Myocyte (in vitro differentiated cells): ENCODE data around the gene PLXNA2. TPM values are rescaled to one million over a fixed set of nuclear protein-coding genes. Genes with fewer than 3 reads are reported as not detected.

Source experiments
- DNase-seq: peaks from one replicate; pipeline ENCODE4 v3.0.0-alpha.2; 2012; ENCODE audit warnings: low read depth
- total RNA-seq: library from RNA; depleted of rRNA; stranded (reverse); fragments of >200 nt; gene quantifications from 2 replicates; pipeline ENCODE4 v1.2.3, GENCODE V29; 2014

PLXNA2 gene
- total RNA-seq, 1 donor from 2014 or later, result 8.6 TPM

DNA sequence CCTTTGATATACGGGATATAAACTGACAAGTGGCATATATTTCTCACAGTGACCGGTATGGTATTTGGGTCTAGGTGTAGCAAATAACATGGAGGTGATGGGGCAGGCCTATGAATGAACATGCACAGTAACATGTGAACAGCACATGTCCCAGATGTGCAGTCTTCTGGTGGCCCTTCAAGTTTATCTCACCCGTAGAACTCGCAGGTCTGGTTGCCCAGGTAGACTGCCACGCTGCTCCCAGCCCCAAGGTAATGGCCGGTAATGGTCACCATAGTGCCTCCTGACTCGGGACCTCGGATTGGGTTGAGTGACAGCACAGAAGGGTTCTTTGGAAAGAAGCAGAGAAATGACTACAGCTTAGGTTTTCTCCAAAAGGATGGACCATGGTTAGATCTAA is 192.0 kb downstream of the PLXNA2 start:
- no peak for DNase-seq

GRCh38 chr1:208051651-208052050 is 192.5 kb downstream of the PLXNA2 start:
- no peak for DNase-seq

- no peak for DNase-seq
Observed at GRCh38 chr1:208048904-208049303, 195.3 kb downstream of the PLXNA2 start.

GRCh38 chr1:208047975-208048374 is 196.2 kb downstream of the PLXNA2 start:
- no peak for DNase-seq

DNA sequence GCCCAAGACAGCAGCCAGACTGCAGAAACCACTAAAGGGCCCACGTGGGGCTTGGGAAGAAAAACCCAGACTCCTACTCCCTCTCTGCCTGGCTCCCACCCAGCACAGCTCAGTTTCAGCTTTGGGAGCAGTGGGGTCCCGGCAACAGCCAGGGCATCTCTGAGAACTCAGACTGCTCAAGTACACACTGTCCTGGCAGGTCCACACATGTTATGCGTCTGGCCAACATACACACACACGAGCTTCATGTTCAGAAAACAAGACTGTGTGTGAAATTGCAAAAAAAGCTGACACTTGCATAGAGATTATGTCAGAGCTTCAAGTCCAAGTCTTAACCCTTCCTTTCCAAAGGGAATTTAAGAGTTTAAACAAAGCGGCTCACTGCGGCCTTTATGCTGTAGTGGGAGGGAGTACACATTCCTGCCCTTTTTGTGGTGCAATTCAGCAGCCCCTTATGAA is 196.7 kb downstream of the PLXNA2 start:
- DNase-seq, result peak; percentile 61

- no peak for DNase-seq
Observed at GRCh38 chr1:208045463-208046260, 198.5 kb downstream of the PLXNA2 start.

DNA sequence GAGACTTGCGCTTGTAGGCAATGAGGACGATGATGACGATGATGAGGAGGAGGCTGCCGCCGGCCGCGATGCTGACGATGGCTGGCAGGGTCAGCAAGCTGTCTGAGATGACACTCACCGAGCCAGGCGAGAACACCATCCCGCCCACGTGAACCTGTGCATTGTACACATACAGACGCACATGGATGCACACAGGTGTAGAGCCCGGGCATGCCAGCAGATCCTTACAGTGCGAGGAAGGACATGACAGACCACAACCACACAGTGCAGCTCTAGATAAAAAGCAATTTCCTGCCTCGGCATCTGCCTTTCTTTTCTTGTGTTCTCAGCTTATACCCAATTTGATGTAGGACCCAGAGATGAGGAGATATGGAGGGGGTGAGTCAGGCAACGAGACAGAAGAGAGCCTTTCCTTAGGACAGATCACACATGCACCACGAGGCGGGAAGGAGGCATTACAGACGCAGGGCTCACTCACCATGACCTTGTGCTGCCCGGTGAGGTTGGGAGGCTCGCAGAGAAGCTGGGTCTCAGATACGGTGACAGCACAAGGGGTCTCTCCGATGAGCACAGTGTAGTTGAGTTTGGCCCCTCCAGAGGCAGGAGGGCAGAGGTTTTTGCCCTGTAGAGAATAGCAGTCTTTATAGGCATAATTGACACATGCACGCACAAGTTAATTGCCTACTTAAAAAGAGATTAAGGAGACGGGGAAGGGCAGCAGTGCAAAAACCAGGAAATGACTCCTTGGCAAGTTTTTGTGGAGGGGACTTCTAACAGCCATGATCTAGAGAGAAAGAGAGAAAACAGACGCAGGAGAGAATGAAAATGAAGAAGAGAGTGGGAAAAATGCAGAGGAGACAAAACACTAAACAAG is 199.4 kb downstream of the PLXNA2 start:
- no peak for DNase-seq

DNA sequence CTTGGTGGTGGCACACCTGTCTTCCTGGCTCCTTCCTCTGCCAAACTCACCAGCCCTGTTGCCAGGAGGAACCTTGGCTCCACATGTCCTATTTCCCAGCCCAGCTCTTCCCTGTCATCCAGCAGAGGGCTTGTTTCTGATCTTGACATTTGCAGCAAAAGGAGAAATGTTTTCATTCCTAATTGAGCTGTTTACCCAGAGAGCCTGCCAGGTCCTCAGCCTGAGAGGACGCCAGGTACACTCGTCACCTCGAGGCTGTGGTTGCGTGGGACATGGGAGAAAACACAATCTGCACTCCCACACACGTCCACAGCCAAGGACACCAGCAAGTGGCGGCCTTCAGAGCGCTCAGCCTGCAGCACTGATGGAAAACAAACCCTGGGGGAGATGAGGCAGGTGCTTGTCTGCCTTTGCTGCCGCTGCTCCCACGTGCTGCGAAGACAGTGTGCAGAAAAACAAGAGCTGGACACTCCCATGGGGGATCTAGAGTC is 200.4 kb downstream of the PLXNA2 start:
- DNase-seq, result no peak

GRCh38 chr1:208042868-208043267 is 201.3 kb downstream of the PLXNA2 start:
- DNase-seq, result no peak

GRCh38 chr1:208042041-208042615 is 202.1 kb downstream of the PLXNA2 start:
- DNase-seq, result no peak

DNA sequence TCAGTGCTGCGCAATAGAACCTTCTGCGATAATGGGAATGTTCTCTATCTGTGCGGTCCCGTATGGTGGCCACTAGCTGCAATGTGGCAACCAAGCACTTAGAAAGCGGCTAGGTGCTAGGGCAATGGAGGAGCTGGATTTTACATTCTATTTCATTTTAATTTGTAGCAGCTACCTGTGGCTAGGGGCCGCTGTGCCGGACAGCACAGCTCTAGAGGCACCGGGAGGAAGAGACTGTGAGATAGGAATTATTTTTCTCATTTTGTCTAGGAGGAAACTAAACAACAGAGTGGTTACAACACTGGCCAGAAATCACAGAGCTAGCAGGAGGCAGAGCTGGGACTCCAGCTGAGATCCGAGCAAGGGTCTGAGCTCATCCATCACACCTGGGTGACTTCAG is 202.7 kb downstream of the PLXNA2 start:
- DNase-seq, result no peak

GRCh38 chr1:208040821-208041297 is 203.3 kb downstream of the PLXNA2 start:
- DNase-seq, result no peak

- DNase-seq, result no peak
Observed at GRCh38 chr1:208039536-208040332, 204.4 kb downstream of the PLXNA2 start.

DNA sequence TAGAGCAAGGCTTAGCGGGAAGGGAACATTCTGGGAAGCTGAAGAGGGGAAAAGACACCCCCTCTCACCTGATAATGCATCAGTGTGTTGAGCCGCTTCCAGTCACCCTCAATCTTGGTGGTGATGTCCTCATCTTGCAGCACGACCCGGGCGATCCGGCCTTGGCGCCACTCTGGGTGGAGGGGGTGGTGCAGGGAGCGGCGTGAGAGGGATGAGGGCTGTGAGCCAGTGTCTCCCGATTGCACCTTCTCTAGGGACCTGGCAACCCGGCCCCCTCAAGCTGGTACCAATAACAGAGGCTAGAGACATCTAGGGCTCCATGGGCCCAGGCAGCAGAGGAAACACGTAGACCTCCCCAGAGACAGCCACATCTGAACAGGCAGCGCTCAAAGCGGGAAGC is 205.9 kb downstream of the PLXNA2 start:
- no peak for DNase-seq

- DNase-seq, result no peak
Observed at GRCh38 chr1:208036918-208037766, 207.0 kb downstream of the PLXNA2 start.

DNA sequence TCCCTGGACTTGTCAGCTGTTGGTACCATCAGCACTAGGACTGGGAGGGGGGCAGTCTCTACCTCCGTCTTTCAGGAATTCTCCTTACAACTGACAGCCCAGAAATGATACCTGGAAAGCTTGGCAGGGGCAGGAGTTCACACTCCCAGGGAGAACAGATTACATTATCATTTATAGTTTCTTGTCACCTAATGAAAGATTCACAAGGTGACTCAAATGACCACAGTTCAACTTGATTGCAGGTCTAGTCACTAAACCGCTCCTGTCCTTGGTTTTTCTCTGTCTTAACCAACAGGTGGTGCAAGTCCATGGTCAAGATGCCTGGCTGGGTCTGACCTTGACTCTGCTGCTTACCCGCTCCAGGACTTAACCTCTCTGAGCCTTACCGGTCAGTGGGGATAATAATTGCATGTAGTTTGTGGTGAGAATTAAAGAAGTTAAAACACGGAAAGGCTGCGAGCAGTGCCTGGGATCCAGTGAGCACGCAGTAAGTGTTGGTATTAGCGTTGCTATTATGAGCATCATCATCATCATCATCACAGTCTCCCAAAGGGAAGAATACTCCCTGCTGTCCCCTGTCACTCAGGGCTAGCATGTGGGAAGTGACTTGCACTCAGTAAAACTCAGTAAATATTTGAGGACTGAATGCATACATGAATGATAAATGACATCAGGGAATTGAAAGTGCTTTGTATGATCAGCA is 207.9 kb downstream of the PLXNA2 start:
- DNase-seq, result peak; percentile 17

- DNase-seq, result peak; percentile 32
Observed at GRCh38 chr1:208034135-208034534, 210.0 kb downstream of the PLXNA2 start.

DNA sequence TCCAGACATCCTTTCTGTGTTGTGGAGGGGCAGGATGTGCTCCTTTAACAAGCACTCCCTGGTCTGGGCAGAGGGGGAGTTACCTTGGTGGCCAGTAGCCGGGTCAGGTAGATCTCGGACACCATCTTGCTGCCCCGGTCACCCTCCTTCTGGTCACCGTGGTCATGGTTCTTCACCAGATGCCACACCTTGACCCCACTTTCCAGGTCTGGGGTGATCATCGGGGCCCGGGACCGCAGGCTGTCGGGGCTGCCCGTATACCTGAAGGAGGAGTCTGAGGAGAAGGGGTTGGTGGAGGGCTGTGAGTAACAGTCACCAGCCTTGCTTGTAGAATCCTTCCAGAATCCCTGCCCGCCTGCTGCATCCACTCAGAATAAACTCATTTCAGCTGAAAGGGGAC is 210.9 kb downstream of the PLXNA2 start:
- no peak for DNase-seq

DNA sequence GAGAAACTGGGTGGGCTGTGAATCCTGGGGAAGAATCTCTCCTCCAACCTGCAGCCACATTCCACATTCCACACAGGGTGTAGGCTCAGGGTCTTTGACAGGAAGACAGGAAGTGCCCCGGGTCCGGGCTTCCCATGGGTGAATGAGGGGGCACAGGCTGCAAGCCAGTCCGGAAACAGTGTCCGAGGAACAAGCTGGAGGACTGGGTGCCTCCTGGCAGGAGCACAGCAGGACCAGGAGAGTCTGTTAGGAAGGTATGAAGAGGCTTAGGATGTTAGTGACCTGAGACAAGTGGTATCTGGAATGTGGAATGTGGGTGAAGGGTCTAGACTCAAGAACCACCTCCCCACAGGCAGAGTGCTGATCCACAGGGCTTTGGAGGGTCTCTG is 212.3 kb downstream of the PLXNA2 start:
- no peak for DNase-seq
